Osteoblast (primary cell): ENCODE measurements around the gene WDR26. TPM values are rescaled to one million over a fixed set of nuclear protein-coding genes. Genes with fewer than 3 reads are reported as not detected.
"Not testable (repeated sequence)": the region's sequence is repeated elsewhere in the genome, so short reads cannot be mapped to it uniquely, and the experiment has no call there.

Experiments
- DNase-seq: peaks from one replicate; pipeline ENCODE4 v3.0.0; 2011; ENCODE audit warnings: low spot score, mixed read lengths; ENCODE audit not compliant: insufficient read length; ENCODE audit errors: missing footprints
- H2AFZ ChIP-seq: 2 replicates; pipeline ENCODE4 v1.6.0; 2011; ENCODE audit warnings: mild to moderate bottlenecking, low read length
- H3K27ac ChIP-seq: 2 replicates; pipeline ENCODE4 v1.5.1; 2011; ENCODE audit warnings: mild to moderate bottlenecking, low read depth, low read length, moderate library complexity
- H3K27me3 ChIP-seq: 2 replicates; pipeline ENCODE4 v1.6.0; 2012; ENCODE audit warnings: mild to moderate bottlenecking, control low read depth, inconsistent platforms, low read length, moderate library complexity; ENCODE audit not compliant: insufficient read depth
- H3K36me3 ChIP-seq: 2 replicates; pipeline ENCODE4 v1.5.1; 2011; ENCODE audit warnings: mild to moderate bottlenecking, low read length, control low read depth, moderate library complexity; ENCODE audit not compliant: insufficient read depth
- H3K4me1 ChIP-seq: 2 replicates; pipeline ENCODE4 v1.5.1; 2011; ENCODE audit warnings: mild to moderate bottlenecking, low read length, control low read depth, moderate library complexity; ENCODE audit not compliant: insufficient read depth
- H3K4me2 ChIP-seq: 2 replicates; pipeline ENCODE4 v1.6.0; 2011; ENCODE audit warnings: mild to moderate bottlenecking, low read length; ENCODE audit not compliant: insufficient read depth
- H3K4me3 ChIP-seq: fragments of 200-600 bp; sonication (generic); 3 replicates; pipeline ENCODE4 v1.5.1; 2012; ENCODE audit warnings: mild to moderate bottlenecking, low read length, inconsistent platforms; ENCODE audit not compliant: insufficient read depth
- H3K79me2 ChIP-seq: 2 replicates; pipeline ENCODE4 v1.6.0; 2012; ENCODE audit warnings: mild to moderate bottlenecking, low read length, control low read depth, inconsistent platforms; ENCODE audit not compliant: insufficient read depth
- H3K9me3 ChIP-seq: 2 replicates; pipeline ENCODE4 v1.5.1; 2011; ENCODE audit warnings: low read depth, low read length, control low read depth
- H4K20me1 ChIP-seq: 2 replicates; pipeline ENCODE4 v1.6.0; 2012; ENCODE audit warnings: mild to moderate bottlenecking, low read length, control low read depth; ENCODE audit not compliant: insufficient read depth
- total RNA-seq: library from RNA; depleted of rRNA; stranded (reverse); fragments of >200 nt; gene quantifications from 2 replicates; pipeline ENCODE4 v1.2.3, GENCODE V29; 2012
- TF ChIP-seq, protein P1 (sequence below): IDR thresholded peaks from 2 replicates; pipeline ENCODE4 v1.5.1; 2011; ENCODE audit warnings: mild to moderate bottlenecking, low read depth, low read length, moderate library complexity; ENCODE audit errors: extremely low read depth

Gene WDR26
- total RNA-seq, 1 donor, result 78.9 TPM

DNA sequence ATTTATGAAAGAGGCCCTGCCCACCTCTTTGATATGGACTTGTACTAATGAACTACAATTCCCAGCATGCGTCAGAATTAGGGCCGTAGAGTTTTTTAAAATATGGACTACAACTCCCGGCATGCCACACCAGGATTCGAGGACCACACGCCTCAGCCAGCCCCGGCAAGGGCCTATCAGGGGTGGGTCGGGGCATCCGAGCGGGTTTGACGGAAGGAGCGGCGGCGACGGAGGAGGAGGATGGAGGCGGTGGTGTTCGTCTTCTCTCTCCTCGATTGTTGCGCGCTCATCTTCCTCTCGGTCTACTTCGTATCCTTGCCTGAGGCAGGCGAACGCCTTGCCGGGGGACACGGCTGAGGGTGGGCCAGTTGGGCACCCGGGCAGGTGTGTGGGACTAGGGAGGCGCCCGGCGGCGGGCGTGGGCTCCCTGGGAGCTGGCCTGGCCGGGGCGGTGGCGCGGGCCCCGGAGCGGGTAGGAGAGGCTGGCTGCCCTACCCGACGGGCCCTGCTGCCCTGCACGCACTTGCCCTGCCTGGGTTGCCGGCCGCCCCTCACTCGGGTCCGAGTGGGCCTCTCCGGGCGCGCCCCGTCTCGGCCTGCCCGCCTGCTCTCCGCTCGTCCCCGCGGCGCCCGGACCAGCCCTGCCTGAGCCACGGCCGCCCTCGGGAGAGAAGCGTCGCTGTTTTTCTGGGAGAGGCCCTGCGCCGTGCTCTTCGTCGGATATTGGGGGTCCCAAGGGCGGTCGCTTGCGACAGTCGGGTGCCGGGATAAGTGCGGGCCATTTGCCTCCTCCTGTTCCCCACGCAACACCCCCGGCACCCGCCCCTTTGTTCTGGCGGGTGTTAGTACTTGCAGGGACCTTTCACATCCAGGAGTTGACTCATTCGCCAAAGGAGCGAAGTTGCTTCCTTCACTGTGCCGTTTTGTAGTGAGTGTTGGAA lies 77.6 kb downstream of the WDR26 start, which contains the start of gene CNIH4:
CNIH4 (plus strand) TSS at position 195 of the 941 bp plus-strand sequence; CDS start at position 241, 46 bp downstream.
- H4K20me1 ChIP-seq, result peaks cover 12% of the 10 kb centered on the region
- no peaks in the 10 kb centered on the region for H3K36me3 ChIP-seq
- H3K27me3 ChIP-seq, result no peaks in the 10 kb centered on the region
- H3K4me3 ChIP-seq, result peak within 1 kb of the TSS; percentile 97
- TF ChIP-seq, protein P1, sequence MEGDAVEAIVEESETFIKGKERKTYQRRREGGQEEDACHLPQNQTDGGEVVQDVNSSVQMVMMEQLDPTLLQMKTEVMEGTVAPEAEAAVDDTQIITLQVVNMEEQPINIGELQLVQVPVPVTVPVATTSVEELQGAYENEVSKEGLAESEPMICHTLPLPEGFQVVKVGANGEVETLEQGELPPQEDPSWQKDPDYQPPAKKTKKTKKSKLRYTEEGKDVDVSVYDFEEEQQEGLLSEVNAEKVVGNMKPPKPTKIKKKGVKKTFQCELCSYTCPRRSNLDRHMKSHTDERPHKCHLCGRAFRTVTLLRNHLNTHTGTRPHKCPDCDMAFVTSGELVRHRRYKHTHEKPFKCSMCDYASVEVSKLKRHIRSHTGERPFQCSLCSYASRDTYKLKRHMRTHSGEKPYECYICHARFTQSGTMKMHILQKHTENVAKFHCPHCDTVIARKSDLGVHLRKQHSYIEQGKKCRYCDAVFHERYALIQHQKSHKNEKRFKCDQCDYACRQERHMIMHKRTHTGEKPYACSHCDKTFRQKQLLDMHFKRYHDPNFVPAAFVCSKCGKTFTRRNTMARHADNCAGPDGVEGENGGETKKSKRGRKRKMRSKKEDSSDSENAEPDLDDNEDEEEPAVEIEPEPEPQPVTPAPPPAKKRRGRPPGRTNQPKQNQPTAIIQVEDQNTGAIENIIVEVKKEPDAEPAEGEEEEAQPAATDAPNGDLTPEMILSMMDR, result no peak
- H3K79me2 ChIP-seq, result peaks cover 46% of the 10 kb centered on the region
- peak within 1 kb of the TSS; percentile 89 for H3K4me2 ChIP-seq
- H3K9me3 ChIP-seq, result no peaks in the 10 kb centered on the region
- H3K27ac ChIP-seq, result peak within 1 kb of the TSS; percentile 60
- peak within 1 kb of the TSS; percentile 98 for H2AFZ ChIP-seq
- peak; percentile 99 for DNase-seq
- H3K4me1 ChIP-seq, result peaks cover 11% of the 10 kb centered on the region

DNA sequence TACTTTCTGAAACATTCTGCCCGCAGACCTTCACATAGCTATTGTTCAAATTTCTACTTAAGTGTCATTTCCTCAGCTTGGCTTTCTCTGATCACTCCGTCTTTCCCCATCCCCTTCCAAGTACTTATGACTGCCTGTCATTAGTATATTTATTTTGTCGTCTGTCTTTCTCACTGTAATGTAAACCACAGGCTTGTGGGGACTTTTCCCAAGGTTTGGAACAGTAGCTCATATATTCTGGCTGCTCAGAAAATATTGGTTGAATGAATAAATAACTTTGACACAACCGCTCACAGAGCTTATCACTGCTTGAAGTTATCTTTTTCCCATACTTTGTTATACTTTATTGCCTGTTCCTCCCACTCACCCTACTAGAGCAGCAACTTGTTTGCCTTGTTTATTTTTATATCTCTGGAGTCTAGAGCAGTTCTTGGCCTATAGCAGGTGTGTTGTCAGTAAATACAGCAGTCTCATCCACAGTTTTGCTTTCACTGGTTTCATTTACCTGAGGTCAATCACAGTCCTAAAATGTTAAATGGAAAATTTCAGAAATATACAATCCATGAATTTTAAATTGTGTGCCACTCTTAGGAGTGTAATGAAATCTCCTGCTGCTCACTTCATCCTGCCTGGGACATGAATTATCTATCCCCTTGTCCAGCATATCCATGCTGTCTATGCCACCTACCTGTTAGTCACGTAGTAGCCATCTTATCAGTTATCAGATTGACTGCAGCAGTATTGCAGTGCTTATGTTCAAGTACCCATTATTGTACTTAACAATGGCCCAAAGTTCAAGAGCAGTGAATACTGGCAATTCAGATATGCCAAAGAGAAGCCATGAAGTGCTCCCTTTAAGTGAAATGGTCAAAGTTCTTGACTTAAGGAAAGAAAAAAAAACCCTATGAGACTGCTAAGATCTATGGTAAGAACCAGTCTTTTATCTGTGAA lies 80.3 kb downstream of the WDR26 start:
- no peaks in the 10 kb centered on the region for H3K27me3 ChIP-seq
- no peak overlapping the region for H3K4me2 ChIP-seq
- H3K79me2 ChIP-seq, result peaks cover 22% of the 10 kb centered on the region
- H3K36me3 ChIP-seq, result no peaks in the 10 kb centered on the region
- DNase-seq, result no peak
- peak overlapping the region; percentile 5 for H2AFZ ChIP-seq
- no peaks in the 10 kb centered on the region for H3K9me3 ChIP-seq
- H3K4me1 ChIP-seq, result peaks cover 11% of the 10 kb centered on the region
- peaks cover 8% of the 10 kb centered on the region for H4K20me1 ChIP-seq
- TF ChIP-seq, protein P1, result no peak
- no peak overlapping the region for H3K27ac ChIP-seq
- H3K4me3 ChIP-seq, result no peak overlapping the region

GRCh38 chr1:224352436-224353085 lies 82.0 kb downstream of the WDR26 start:
- H4K20me1 ChIP-seq, H3K27me3 ChIP-seq, H3K79me2 ChIP-seq, H3K9me3 ChIP-seq, H3K36me3 ChIP-seq, H3K4me3 ChIP-seq, DNase-seq, H3K27ac ChIP-seq, H3K4me1 ChIP-seq, H3K4me2 ChIP-seq, H2AFZ ChIP-seq: not testable (repeated sequence)

- DNase-seq, H3K4me2 ChIP-seq, H4K20me1 ChIP-seq, H3K79me2 ChIP-seq, H3K36me3 ChIP-seq, H3K4me1 ChIP-seq, H3K9me3 ChIP-seq, H3K27ac ChIP-seq, H3K27me3 ChIP-seq, H3K4me3 ChIP-seq, H2AFZ ChIP-seq: not testable (repeated sequence)
Measured at GRCh38 chr1:224349716-224350115, 84.9 kb downstream of the WDR26 start.
